ENCODE results near the gene ZC3H15.

DNA sequence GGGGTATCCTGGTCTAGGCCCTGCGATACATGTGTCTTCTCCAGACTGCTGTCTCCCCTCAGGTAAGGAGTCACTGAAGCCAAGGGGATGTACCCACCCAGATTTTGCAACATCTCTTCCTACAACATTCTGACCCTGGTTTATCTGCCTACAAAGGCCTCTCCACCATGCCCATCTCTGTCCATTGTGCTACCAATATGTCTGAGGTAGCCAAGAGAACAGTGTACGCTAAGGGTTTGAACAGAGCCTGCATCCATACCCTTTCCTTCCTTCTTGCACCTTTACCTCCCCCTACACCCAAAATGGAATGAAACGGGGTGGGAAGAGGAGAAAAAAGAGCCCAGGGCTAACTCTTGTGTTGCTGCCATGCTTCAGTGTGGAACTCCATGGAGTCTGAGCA, 11.9 kb downstream of the ZC3H15 start:
- TF ChIP-seq, protein P1, sequence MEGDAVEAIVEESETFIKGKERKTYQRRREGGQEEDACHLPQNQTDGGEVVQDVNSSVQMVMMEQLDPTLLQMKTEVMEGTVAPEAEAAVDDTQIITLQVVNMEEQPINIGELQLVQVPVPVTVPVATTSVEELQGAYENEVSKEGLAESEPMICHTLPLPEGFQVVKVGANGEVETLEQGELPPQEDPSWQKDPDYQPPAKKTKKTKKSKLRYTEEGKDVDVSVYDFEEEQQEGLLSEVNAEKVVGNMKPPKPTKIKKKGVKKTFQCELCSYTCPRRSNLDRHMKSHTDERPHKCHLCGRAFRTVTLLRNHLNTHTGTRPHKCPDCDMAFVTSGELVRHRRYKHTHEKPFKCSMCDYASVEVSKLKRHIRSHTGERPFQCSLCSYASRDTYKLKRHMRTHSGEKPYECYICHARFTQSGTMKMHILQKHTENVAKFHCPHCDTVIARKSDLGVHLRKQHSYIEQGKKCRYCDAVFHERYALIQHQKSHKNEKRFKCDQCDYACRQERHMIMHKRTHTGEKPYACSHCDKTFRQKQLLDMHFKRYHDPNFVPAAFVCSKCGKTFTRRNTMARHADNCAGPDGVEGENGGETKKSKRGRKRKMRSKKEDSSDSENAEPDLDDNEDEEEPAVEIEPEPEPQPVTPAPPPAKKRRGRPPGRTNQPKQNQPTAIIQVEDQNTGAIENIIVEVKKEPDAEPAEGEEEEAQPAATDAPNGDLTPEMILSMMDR (IDR thresholded peaks at IDR 0.05): no peak
- TF ChIP-seq POLR2A (IDR thresholded peaks at IDR 0.05): no peak
